COLO668 (cell line): ENCODE data around the gene SEZ6L.

ENCODE experiments used
- DNase-seq: peaks from one replicate; lab custom pipeline; 2025; ENCODE audit not compliant: unreplicated experiment; lab: John Stamatoyannopoulos, UW

The SEZ6L gene

DNA sequence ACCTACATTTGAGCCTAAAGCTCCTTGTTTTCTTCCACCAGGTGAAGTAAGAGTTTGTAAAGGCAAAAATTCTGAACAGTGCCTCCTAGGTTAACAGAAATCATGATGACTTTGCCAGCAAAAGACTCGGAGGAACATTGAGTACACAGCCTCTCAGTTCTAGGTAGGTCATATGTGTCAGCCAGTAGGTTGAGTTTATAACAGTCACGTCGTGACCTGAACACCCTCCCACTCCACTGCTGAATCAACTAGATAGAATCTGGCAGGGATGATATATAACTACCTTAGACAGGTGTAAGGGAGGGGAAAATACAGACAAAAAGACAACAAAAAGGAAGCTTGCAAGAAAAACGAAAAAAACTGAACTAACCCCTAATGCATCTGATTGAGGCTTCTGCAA lies 247.0 kb downstream of the SEZ6L start:
- DNase-seq, result no peak

DNA sequence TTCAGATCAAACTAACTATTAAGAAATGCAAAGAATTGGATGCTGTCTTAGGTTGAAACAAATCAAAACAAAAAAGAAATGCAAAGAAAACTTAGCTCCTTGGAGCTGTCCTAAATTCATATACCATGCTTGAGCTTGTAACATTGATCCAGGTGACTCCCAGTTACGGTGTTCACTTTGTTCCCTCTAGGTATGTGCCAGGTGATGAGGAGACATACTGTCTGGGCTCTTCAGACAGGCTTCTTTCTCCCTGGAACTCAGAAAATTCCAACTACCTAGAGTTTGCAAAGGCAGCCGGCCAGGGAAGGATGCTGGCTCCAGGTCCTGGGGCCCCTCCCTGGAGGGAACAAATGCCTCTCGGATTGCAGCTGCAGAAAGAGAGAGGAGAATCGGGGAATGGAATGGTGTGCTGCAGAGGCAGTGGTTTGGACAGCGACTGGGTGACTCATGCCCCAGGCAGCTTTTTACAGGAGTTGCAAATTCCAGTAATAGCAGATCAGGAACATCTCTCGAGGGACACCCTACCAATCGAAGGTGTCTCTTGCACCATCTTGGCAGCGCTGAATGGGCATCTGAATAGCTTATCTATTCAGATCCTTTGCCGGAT lies 247.5 kb downstream of the SEZ6L start:
- no peak for DNase-seq

DNA sequence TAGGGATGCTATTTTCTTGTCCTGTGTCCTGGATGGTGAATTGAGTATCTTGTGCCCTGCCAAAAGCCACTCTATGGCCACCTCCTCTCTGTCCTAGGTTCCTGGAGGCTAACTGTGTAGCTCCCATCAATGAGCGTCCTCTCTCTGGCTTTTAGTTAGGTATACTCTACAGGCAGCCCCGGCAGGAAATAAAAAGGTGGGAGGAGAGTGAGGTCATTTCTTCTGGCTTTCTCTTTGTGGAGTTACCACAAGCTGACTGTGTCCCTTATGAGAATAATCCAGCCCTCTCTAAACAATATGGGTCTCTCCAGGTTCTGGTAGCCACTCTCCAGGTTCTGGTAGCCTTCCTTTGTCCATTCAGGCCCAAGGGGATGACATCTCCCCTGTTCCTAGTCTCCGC lies 248.1 kb downstream of the SEZ6L start:
- no peak for DNase-seq

DNA sequence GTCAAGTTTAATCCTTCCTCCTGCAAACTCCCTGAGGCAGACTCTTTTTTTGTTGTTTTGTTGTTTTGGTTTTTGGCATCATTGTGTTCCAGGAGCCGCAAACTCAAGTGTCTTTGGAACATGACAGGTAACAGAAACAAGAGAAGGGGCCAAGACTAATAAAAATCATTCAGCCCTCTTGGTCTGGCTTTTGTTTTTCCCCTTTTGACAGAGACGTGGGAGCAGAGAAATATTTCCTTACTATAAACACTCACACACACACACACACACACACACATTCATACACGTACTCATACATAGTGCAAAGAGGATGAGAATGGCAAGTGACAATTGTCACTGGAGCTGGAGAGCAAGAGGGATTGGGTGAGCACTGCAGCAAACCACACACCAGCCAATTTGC lies 249.4 kb downstream of the SEZ6L start:
- no peak for DNase-seq

DNA sequence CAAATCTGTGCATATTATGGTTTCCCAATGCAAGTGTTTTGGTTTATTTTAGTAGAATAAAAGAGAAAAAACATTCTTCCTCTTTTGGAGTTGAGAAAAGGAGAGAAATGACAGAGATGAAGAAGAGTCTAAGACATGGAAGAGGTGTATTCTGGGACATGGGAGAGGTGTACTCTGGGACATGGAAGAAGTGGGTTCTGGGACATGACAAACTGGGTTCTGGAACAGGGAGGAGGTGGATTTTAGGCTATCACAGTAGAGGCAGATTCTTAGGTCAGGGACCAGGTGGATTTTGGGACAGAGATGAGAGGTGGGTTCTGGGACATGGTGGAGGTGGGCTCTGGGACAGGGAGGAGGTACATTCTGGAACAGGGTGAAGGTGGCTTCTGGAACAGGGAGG lies 257.7 kb downstream of the SEZ6L start:
- no peak for DNase-seq

DNA sequence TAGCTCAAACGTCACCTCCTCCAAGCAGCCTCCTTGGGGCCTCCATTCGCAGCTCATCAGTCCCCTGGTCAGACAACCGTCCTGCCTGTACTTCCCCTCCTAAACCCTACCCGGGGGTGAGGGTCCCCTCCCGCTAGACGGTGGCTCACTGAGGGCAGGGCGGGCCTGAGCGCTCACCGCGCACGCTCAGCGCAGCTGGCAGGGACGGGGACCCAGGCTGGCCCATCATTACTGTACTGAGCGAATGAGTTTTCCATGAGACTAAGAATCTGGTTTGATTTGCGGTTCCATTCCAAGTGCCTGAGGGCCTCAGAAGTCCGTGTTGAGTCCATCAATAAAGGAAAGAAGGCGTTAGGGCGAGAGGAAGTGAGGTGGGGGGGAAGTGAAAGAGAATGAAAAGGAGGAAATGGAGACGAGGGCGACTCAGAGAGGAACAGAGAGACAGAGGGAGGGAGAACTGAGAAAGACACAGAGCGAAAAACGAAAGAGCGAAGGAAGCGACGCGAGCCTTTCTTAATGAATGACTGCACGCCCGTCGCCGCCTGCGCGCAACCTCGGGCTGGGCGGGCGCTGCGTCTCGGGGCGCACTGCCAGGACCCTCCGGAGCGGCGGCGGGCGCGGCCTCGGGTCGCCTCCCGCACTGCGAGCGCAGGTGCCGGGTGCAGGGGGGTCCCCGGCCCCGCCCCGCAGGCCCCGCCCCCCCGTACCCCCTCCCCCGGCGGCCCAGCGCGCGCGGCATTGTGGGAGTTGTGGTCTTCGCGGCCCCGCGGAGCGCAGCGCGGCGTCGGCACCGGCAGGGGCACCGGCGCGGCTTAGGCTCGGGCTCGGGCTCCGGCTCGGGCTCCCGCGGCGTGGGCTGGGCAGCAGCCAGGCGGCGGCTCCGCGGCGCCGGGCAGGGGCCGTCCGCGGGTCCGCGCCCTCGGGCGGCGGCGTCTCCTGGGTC lies 259.5 kb downstream of the SEZ6L start, which contains the start of gene ASPHD2:
Gene ASPHD2, plus strand, starts transcription at position 746 of the 943 bp plus-strand sequence. CDS start 4,356 bp downstream, outside the sequence.
- peak; percentile 75 for DNase-seq

DNA sequence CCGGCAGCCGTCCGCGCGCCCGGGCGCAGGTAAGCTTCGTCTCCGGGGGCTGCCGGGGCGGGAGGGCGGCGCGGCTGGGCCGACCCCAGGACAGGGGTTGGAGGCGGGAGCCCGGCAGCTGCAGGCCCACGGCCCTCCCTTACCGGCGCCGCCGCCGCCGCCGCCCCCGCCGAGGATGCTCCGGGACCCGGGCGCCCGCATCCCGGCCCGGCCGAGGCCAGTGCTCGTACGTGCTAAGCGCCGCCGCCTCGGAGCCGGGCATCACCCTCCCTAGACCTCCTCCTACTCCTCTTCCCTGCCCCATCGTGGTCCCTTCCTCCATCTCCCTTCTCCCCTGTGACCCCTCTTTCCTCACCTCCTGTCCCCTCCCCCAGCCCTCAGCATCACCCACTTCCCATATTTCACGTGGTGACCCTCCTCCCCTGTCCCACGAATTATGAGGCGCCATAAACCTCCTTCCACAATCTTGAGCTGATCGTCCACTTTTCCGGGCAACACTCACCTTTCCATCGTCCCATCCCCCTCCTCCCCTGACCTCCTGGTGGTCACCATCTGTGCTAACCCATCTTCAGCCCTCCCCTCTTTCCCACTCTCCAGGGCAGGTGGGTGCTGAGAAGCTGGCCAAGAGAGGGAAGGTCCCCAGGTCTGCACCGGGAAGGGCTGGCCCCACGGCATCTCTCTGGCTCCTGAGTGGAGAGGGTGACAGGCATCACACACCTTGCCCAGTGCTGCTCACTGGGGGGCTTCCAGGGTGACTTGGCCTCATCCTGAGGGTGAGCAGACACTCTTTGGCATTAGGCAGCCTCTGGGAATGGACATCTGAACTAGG lies 260.4 kb downstream of the SEZ6L start:
- DNase-seq, result peak; percentile 46

DNA sequence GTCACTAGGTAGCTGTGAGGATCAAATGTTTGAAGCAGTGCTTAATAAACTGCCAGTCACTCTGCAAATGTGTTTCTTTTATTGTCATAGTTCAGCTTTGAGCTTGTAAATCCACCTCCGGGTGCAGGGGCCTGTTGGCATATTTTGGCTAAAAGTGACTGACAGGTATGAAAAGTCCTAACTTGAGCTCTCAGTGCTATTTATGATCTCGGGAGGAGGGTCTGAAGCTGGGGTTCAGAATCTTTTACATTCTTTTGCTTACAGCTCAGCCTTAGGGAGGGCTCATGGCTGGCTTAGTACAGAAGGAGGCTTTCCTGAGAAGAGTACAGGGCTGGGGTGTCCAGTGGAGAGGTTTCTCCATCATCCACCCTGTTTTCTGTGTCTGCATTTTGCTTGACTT lies 261.3 kb downstream of the SEZ6L start:
- DNase-seq, result no peak

DNA sequence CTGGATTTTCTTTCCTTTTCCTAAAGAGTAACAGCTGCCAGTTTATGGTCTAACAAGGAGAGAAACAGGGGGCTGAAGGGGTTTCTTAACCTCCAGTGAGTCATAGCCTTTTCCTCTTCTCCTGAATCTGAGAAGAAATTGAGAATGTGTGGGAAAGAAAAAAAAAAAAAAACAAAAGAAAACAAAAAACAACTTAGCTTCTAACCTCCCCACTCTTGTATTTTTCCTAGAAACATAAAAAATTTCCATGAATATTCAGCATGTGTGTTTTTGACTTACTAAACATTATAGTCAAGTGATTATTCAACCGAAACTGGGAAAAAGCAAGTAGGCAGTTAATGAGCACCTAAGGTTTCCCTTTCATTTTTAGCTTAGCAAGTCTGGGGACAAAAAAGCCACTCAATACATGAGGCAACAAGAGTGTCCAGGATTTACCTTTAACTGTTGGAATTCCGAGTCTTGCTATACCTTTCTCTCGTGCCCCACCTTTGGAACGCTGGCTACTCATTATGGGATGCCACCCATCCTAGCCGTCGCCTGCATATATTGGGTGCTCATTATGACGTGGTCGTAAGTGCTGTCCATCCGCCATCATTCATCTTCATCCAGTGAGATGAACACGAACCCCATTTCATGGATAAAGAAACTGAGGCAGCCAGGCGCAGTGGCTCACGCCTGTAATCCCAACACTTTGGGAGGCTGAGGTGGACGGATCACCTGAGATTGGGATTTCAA lies 262.2 kb downstream of the SEZ6L start:
- DNase-seq, result no peak

DNA sequence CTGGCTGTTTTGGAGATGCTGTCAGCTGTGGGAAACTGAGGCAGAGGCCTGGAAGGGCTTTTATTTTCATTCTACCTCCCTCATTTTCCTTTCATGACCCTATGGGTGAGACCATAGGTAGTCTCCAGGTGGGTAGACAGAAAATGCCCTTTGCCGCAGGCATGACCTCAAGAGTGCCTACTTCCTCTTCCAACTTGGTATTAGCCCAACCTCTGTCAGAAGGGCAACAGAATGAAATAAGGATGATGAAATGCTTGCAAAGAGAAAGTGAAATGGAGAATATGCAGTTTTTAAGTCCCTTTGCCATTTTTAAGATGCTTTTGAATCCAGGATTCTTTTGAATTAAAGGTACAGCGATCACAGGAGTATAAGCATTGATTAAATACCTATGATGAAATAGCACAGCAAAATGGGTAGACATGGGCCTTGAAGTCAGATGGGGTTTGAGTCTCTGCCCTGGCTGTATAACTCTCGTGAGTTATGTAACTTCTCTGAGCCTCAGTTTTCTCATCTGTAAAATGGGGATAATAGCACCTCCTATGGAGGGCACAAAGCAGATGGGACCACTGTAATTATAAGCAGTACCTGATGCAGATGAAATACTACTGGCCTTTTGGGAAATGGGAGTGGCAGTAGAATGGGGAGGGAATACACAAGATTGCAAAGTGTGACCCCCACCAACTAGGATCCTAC lies 263.5 kb downstream of the SEZ6L start:
- no peak for DNase-seq
